Left ventricle myocardium inferior (tissue), 1 donor: ENCODE results near the gene CALML4. TPM values are rescaled to one million over a fixed set of nuclear protein-coding genes. Genes with fewer than 3 reads are reported as not detected.
A peak's percentile ranks its signal among the peaks of the same experiment; 100 is the strongest.

Source experiments
- DNase-seq: peaks from one replicate; pipeline ENCODE4 v3.0.0-alpha.2; 2020
- H3K27ac ChIP-seq: fragments of 200-600 bp; replicated peaks from 2 replicates; pipeline ENCODE4 v1.8.0; 2021
- H3K27me3 ChIP-seq: fragments of 200-600 bp; 2 replicates; pipeline ENCODE4 v1.8.0; 2021; ENCODE audit warnings: low read depth
- H3K36me3 ChIP-seq: fragments of 200-600 bp; 2 replicates; pipeline ENCODE4 v1.8.0; 2021
- H3K4me1 ChIP-seq: fragments of 200-600 bp; 2 replicates; pipeline ENCODE4 v1.8.0; 2021
- H3K4me3 ChIP-seq: fragments of 200-600 bp; 2 replicates; pipeline ENCODE4 v1.8.0; 2021; ENCODE audit warnings: mild to moderate bottlenecking, moderate library complexity
- H3K9me3 ChIP-seq: fragments of 200-600 bp; replicated peaks from 2 replicates; pipeline ENCODE4 v1.8.0; 2021
- CTCF ChIP-seq: fragments of 200-600 bp; IDR thresholded peaks from 2 replicates; pipeline ENCODE4 v1.8.0; 2021; ENCODE audit warnings: antibody characterized with exemption, mild to moderate bottlenecking, borderline replicate concordance
- intact Hi-C: fragments of 100-400 bp; cut with micrococcal nuclease; formaldehyde crosslinking; loops from one replicate; pipeline ENCODE4 v1.11.0; 2022
- total RNA-seq: library from RNA; stranded (reverse); fragmentation: NEBNext Ultra II Directional; extraction: Animal tissue kit (Norgen Biotek cat#: 25700); gene quantifications from one replicate; pipeline ENCODE4 v1.2.1, GENCODE V29; 2021
- donor health status: DM: no; HTN: yes; CAD: no; lungs with severe emphysema.

The CALML4 gene
- total RNA-seq, 1 donor from 2014 or later, result 0.91 TPM

- H3K4me1 ChIP-seq, result peaks cover 47% of the 10 kb centered on the region
- no peaks in the 10 kb centered on the region for H3K9me3 ChIP-seq
- TF ChIP-seq CTCF, result no peak
- DNase-seq, result peak; percentile 50
- peak overlapping the region; percentile 47 for H3K27ac ChIP-seq
- H3K27me3 ChIP-seq, result no peaks in the 10 kb centered on the region
- no peak overlapping the region for H3K4me3 ChIP-seq
- H3K36me3 ChIP-seq, result peaks cover 23% of the 10 kb centered on the region
- intact Hi-C loops, result no loop called here
These were observed 12.2 kb downstream of the CALML4 start for GRCh38 chr15:68192804-68193486.

GRCh38 chr15:68192117-68192516 is 13.0 kb downstream of the CALML4 start:
- Histone ChIP-seq H3K36me3 (peaks cover 23% of the 10 kb centered on the region), H3K4me1 (peaks cover 52% of the 10 kb centered on the region), H3K27ac (peak overlapping the region; percentile 33), H3K4me3 (no peak overlapping the region), H3K27me3 (no peaks in the 10 kb centered on the region), H3K9me3 (no peaks in the 10 kb centered on the region)
- intact Hi-C loops, result no loop called here
- no peak for TF ChIP-seq CTCF
- DNase-seq, result no peak

- Histone ChIP-seq H3K4me1 (peaks cover 58% of the 10 kb centered on the region), H3K36me3 (peaks cover 23% of the 10 kb centered on the region)
- intact Hi-C loops, result no loop called here
These were observed 13.6 kb downstream of the CALML4 start for GRCh38 chr15:68191555-68191954.

GRCh38 chr15:68190048-68190447 is 15.1 kb downstream of the CALML4 start:
- intact Hi-C loops, result no loop called here

More at GRCh38 chr15:68191555-68191954, 13.6 kb downstream of the CALML4 start:
- Histone ChIP-seq H3K4me3 (no peak overlapping the region), H3K27ac (no peak overlapping the region), H3K9me3 (no peaks in the 10 kb centered on the region), H3K27me3 (no peaks in the 10 kb centered on the region)
- DNase-seq, result no peak
- TF ChIP-seq CTCF, result no peak

GRCh38 chr15:68188647-68189046 is 16.5 kb downstream of the CALML4 start:
- Histone ChIP-seq H3K36me3 (peaks cover 44% of the 10 kb centered on the region), H3K4me1 (peaks cover 49% of the 10 kb centered on the region), H3K27ac (peak overlapping the region; percentile 81), H3K9me3 (no peaks in the 10 kb centered on the region), H3K27me3 (no peaks in the 10 kb centered on the region), H3K4me3 (no peak overlapping the region)
- intact Hi-C loops, result no loop called here
- no peak for TF ChIP-seq CTCF
- no peak for DNase-seq

More at GRCh38 chr15:68190048-68190447, 15.1 kb downstream of the CALML4 start:
- Histone ChIP-seq H3K4me1 (peaks cover 54% of the 10 kb centered on the region), H3K36me3 (peaks cover 34% of the 10 kb centered on the region), H3K4me3 (no peak overlapping the region), H3K9me3 (no peaks in the 10 kb centered on the region), H3K27ac (no peak overlapping the region), H3K27me3 (no peaks in the 10 kb centered on the region)
- no peak for TF ChIP-seq CTCF
- no peak for DNase-seq
